Psoas muscle (tissue), 8 donors: ENCODE results near the gene IL34. TPM values are rescaled to one million over a fixed set of nuclear protein-coding genes. Genes with fewer than 3 reads are reported as not detected.
"Not testable (repeated sequence)": the region's sequence is repeated elsewhere in the genome, so short reads cannot be mapped to it uniquely, and the experiment has no call there.

Experiments
- ATAC-seq, 4 donors: fragments of 200-7000 bp; cut with Tn5 transposase; one replicate each; pipeline ENCODE4 v1.9.1; 2020; ENCODE audit warnings: moderate library complexity in 3 of 4, mild to moderate bottlenecking in 2 of 4
- DNase-seq, 2 donors: peaks; one replicate each; pipeline ENCODE4 v3.0.0-alpha.2; 2020
- H3K27ac ChIP-seq: fragments of 200-600 bp; one replicate; pipeline ENCODE4 v1.8.0; 2022
- H3K27me3 ChIP-seq, 3 donors: fragments of 200-600 bp in 1 of 3; one replicate each; pipeline versions ENCODE4 v1.6.1 to v1.8.0; 2013 to 2022; ENCODE audit warnings: low read length in 2 of 3, mild to moderate bottlenecking in 2 of 3, moderate library complexity in 1 of 3; ENCODE audit not compliant: insufficient read depth in 3 of 3
- H3K36me3 ChIP-seq, 2 donors: fragments of 200-600 bp in 1 of 2; one replicate each; pipeline versions ENCODE4 v1.6.1 to v1.8.0; 2013 to 2022; ENCODE audit warnings: low read depth in 1 of 2, mild to moderate bottlenecking in 1 of 2, moderate library complexity in 1 of 2; ENCODE audit not compliant: insufficient read depth in 1 of 2
- H3K4me1 ChIP-seq: fragments of 200-600 bp; one replicate; pipeline ENCODE4 v1.8.0; 2022
- H3K4me3 ChIP-seq: fragments of 200-600 bp; one replicate; pipeline ENCODE4 v1.8.0; 2022; ENCODE audit warnings: mild to moderate bottlenecking
- H3K9me3 ChIP-seq: fragments of 200-600 bp; one replicate; pipeline ENCODE4 v1.8.0; 2022
- CTCF ChIP-seq: fragments of 200-600 bp; IDR thresholded peaks from one replicate; pipeline ENCODE4 v1.8.0; 2022; ENCODE audit warnings: antibody characterized with exemption
- WGBS, 3 donors: extraction: QIAGEN DNeasy Blood & Tissue Kit; methylation state at CpG; one replicate each; pipeline versions ENCODE4 v1.1.6 to v1.1.7; 2013; 5-methylcytosine and 5-hydroxymethylcytosine counted together
- intact Hi-C, 2 donors: fragments of 100-400 bp; cut with DNase I; formaldehyde crosslinking; loops; one replicate each; pipeline versions ENCODE4 v1.11.0 to v1.14.2; 2022
- polyA plus RNA-seq, 3 donors: library from polyadenylated mRNA; stranded (reverse); fragments of 200-250 nt; gene quantifications; one replicate each; pipeline ENCODE4 v1.2.3, GENCODE V29; 2013
- total RNA-seq, 4 donors: library from RNA; stranded (reverse); fragmentation: NEBNext Ultra II Directional in 2 of 4; extraction: Animal tissue kit (Norgen Biotek cat#: 25700) in 2 of 4; gene quantifications; one replicate each; pipeline versions ENCODE4 v1.2.1 to v1.2.4, GENCODE V29; 2021 to 2023
- donor health status: healthy with polysubstance abuse.
- donor health status: DM: no; HTN: no; CAD: no; lungs with moderate emphysema.
- donor health status: Bipolar disorder and iron deficiency.
- donor health status: healthy.
- donor health status: DM: yes; HTN: yes; CAD: no.
- donor health status: DM: no; HTN: no; CAD: no.
- donor health status: DM: no; HTN: no; CAD: no.
- donor health status: DM: yes; HTN: yes; CAD: no.

The IL34 gene
- total and polyA plus RNA-seq, 7 donors, result 0.89 to 18.5 (median 6.5) TPM

- intact Hi-C loops, result no loop called here
- no peaks in the 10 kb centered on the region for H3K27me3 ChIP-seq
- 89 to 92% (median 91%) methylated on average over 8 of the region's 8 CpGs for WGBS, 3 donors
- H3K4me3 ChIP-seq, result no peak overlapping the region
- ATAC-seq (no peak), DNase-seq (no peak)
- no peak overlapping the region for H3K27ac ChIP-seq
- H3K4me1 ChIP-seq, result peaks cover 13% of the 10 kb centered on the region
- H3K36me3 ChIP-seq, result no peaks in the 10 kb centered on the region
- TF ChIP-seq CTCF, result no peak
- H3K9me3 ChIP-seq, result no peaks in the 10 kb centered on the region
These were observed 33.4 kb upstream of the IL34 start for GRCh38 chr16:70612931-70613330.

GRCh38 chr16:70614208-70614951 is 32.0 kb upstream of the IL34 start:
- ATAC-seq (no peak), DNase-seq (no peak)
- intact Hi-C loops, result no loop called here
- Histone ChIP-seq H3K4me3 (no peak overlapping the region), H3K9me3 (no peaks in the 10 kb centered on the region), H3K27ac (no peak overlapping the region), H3K4me1 (peaks cover 13% of the 10 kb centered on the region), H3K36me3 (no peaks in the 10 kb centered on the region), H3K27me3 (no peaks in the 10 kb centered on the region)
- WGBS, 3 donors, result 63 to 72% (median 72%) methylated on average over 5 of the region's 5 CpGs
- TF ChIP-seq CTCF, result no peak

GRCh38 chr16:70615945-70616344 is 30.4 kb upstream of the IL34 start:
- Histone ChIP-seq H3K4me3 (no peak overlapping the region), H3K36me3 (no peaks in the 10 kb centered on the region), H3K4me1 (no peaks in the 10 kb centered on the region), H3K27ac (no peak overlapping the region), H3K9me3 (no peaks in the 10 kb centered on the region), H3K27me3 (no peaks in the 10 kb centered on the region)
- DNase-seq (no peak), ATAC-seq (no peak)
- WGBS, 3 donors, result 85 to 93% (median 89%) methylated on average over 5 of the region's 5 CpGs
- TF ChIP-seq CTCF, result no peak
- intact Hi-C loops, result no loop called here

GRCh38 chr16:70621864-70622263 is 24.5 kb upstream of the IL34 start:
- H3K4me1 ChIP-seq, H3K36me3 ChIP-seq, H3K27ac ChIP-seq, H3K27me3 ChIP-seq, DNase-seq, ATAC-seq, intact Hi-C loops, H3K9me3 ChIP-seq, H3K4me3 ChIP-seq: not testable (repeated sequence)
- WGBS, 3 donors, result 59 to 80% (median 70%) methylated on average over 3 of the region's 3 CpGs

GRCh38 chr16:70627696-70628095 is 18.7 kb upstream of the IL34 start:
- H3K36me3 ChIP-seq, result no peaks in the 10 kb centered on the region
- H3K9me3 ChIP-seq, result no peaks in the 10 kb centered on the region
- no peaks in the 10 kb centered on the region for H3K4me1 ChIP-seq
- intact Hi-C loops, result no loop called here
- H3K27ac ChIP-seq, result no peak overlapping the region
- DNase-seq, result no peak
- no peak for TF ChIP-seq CTCF
- no peaks in the 10 kb centered on the region for H3K27me3 ChIP-seq
- H3K4me3 ChIP-seq, result no peak overlapping the region
- WGBS, 3 donors, result 71 to 76% (median 76%) methylated on average over 3 of the region's 3 CpGs
- no peak for ATAC-seq
